MCF 10A (cell line): Measurements from ENCODE around the gene PRADC1. TPM values are rescaled to one million over a fixed set of nuclear protein-coding genes. Genes with fewer than 3 reads are reported as not detected.
"Not testable (repeated sequence)": the region's sequence is repeated elsewhere in the genome, so short reads cannot be mapped to it uniquely, and the experiment has no call there.

Source experiments
- BruUV-seq: library from RNA; stranded (reverse); fragments of 400-500 nt; replicated peaks from 2 replicates; lab custom pipeline; 2021; lab: Mats Ljungman, UMichigan
- CTCF ChIA-PET: fragments of 300-600 bp; sonication (Branson Sonifier 250); formaldehyde crosslinking; extraction: SDS; loops from one replicate; lab custom pipeline; 2021; ENCODE audit warnings: antibody characterized with exemption, inconsistent platforms; lab: Yijun Ruan, JAX
- POLR2A ChIA-PET: fragments of 300-600, 350-650 bp; sonication (Branson Sonifier 250); formaldehyde crosslinking; extraction: SDS; loops from one replicate; lab custom pipeline; 2020; ENCODE audit warnings: antibody characterized with exemption, inconsistent platforms; lab: Yijun Ruan, JAX
- DNase-seq: peaks from one replicate; pipeline ENCODE4 v3.0.0-alpha.2; 2018; ENCODE audit not compliant: unreplicated experiment
- H3K27ac Mint-ChIP-seq: one replicate; pipeline ENCODE4 v1.8.0; 2022; ENCODE audit warnings: mild to moderate bottlenecking, low read depth, mixed read lengths; ENCODE audit not compliant: unreplicated experiment
- H3K27me3 Mint-ChIP-seq: one replicate; pipeline ENCODE4 v1.8.0; 2022; ENCODE audit warnings: mixed read lengths; ENCODE audit not compliant: insufficient read depth, unreplicated experiment
- H3K36me3 Mint-ChIP-seq: one replicate; pipeline ENCODE4 v1.8.0; 2022; ENCODE audit warnings: mild to moderate bottlenecking, moderate library complexity, mixed read lengths; ENCODE audit not compliant: insufficient read depth, unreplicated experiment
- H3K4me1 Mint-ChIP-seq: one replicate; pipeline ENCODE4 v1.8.0; 2022; ENCODE audit warnings: mixed read lengths; ENCODE audit not compliant: insufficient read depth, unreplicated experiment
- H3K4me3 Mint-ChIP-seq: one replicate; pipeline ENCODE4 v1.8.0; 2022; ENCODE audit warnings: mild to moderate bottlenecking, moderate library complexity, mixed read lengths; ENCODE audit not compliant: unreplicated experiment
- H3K9me3 Mint-ChIP-seq: one replicate; pipeline ENCODE4 v1.8.0; 2022; ENCODE audit warnings: mixed read lengths; ENCODE audit not compliant: unreplicated experiment
- CTCF ChIP-seq: fragments of 200-600 bp; IDR thresholded peaks from one replicate; pipeline ENCODE4 v1.8.0; 2022; ENCODE audit warnings: antibody characterized with exemption, mild to moderate bottlenecking; ENCODE audit not compliant: unreplicated experiment
- intact Hi-C: fragments of 100-400 bp; cut with micrococcal nuclease; formaldehyde crosslinking; loops from 2 replicates; pipeline ENCODE4 v1.14.1; 2022
- total RNA-seq: library from RNA; stranded (reverse); gene quantifications from 2 replicates; pipeline ENCODE4 v1.2.3, GENCODE V29; 2022

PRADC1 gene
- total RNA-seq, 1 experiment from 2014 or later, result 13.5 TPM

- H3K4me1 Mint-ChIP-seq, result peaks cover 6% of the 10 kb centered on the region
- BruUV-seq, result no TSS peak
- H3K27ac Mint-ChIP-seq, result no peak overlapping the region
- no peaks in the 10 kb centered on the region for H3K36me3 Mint-ChIP-seq
- intact Hi-C loops, result no loop called here
- no peaks in the 10 kb centered on the region for H3K9me3 Mint-ChIP-seq
- peaks cover 12% of the 10 kb centered on the region for H3K27me3 Mint-ChIP-seq
- no peak overlapping the region for H3K4me3 Mint-ChIP-seq
- POLR2A ChIA-PET, result no interaction called here
- TF ChIP-seq CTCF, result no peak
- CTCF ChIA-PET, result no interaction called here
- no peak for DNase-seq
Observed at GRCh38 chr2:73264332-73264606, 31.2 kb upstream of the PRADC1 start.

GRCh38 chr2:73263540-73264331 lies 30.7 kb upstream of the PRADC1 start:
- Mint-ChIP-seq H3K27me3 (peaks cover 11% of the 10 kb centered on the region), H3K9me3 (no peaks in the 10 kb centered on the region), H3K4me3 (no peak overlapping the region), H3K4me1 (peaks cover 6% of the 10 kb centered on the region), H3K36me3 (no peaks in the 10 kb centered on the region), H3K27ac (no peak overlapping the region)
- CTCF ChIA-PET, result interaction anchor here (0.6 to 1.3 kb wide), 3 partner anchors 25 to 561 kb away, joined by 3 to 4 read pairs (median 3); partner anchors contain the start of gene EGR4
- TF ChIP-seq CTCF, result no peak
- no TSS peak for BruUV-seq
- intact Hi-C loops, result no loop called here
- DNase-seq, result no peak
- POLR2A ChIA-PET, result no interaction called here

- H3K27me3 Mint-ChIP-seq, BruUV-seq, H3K4me3 Mint-ChIP-seq, H3K4me1 Mint-ChIP-seq, H3K27ac Mint-ChIP-seq, intact Hi-C loops, DNase-seq, H3K9me3 Mint-ChIP-seq, H3K36me3 Mint-ChIP-seq: not testable (repeated sequence)
- POLR2A ChIA-PET, result interaction anchor here (0.6 kb wide), 1 partner anchor 101 kb away, joined by 4 read pairs; no protein-coding TSS in a partner anchor
- CTCF ChIA-PET, result interaction anchor here (0.6 to 1.6 kb wide), 6 partner anchors 26 to 562 kb away, joined by 3 to 6 read pairs (median 4); partner anchors contain the start of gene EGR4
Observed at GRCh38 chr2:73262691-73263429, 29.8 kb upstream of the PRADC1 start.

GRCh38 chr2:73262108-73262651 lies 29.1 kb upstream of the PRADC1 start:
- no peak for TF ChIP-seq CTCF
- ChIA-PET POLR2A (interaction anchor here (0.6 kb wide), 1 partner anchor 101 kb away, joined by 4 read pairs; no protein-coding TSS in a partner anchor), CTCF (interaction anchor here (0.6 to 1.6 kb wide), 6 partner anchors 28 to 370 kb away, joined by 3 to 6 read pairs (median 4); partner anchors contain the start of gene EGR4)
- Mint-ChIP-seq H3K9me3 (no peaks in the 10 kb centered on the region), H3K36me3 (no peaks in the 10 kb centered on the region), H3K27ac (no peak overlapping the region), H3K4me1 (no peaks in the 10 kb centered on the region), H3K4me3 (no peak overlapping the region), H3K27me3 (no peaks in the 10 kb centered on the region)
- BruUV-seq, result no TSS peak
- intact Hi-C loops, result no loop called here
- DNase-seq, result no peak
